ENCODE results near the gene NHLH1. TPM values are rescaled to one million over a fixed set of nuclear protein-coding genes. Genes with fewer than 3 reads are reported as not detected.
A peak's percentile ranks its signal among the peaks of the same experiment; 100 is the strongest.

NHLH1 gene
- total and polyA plus RNA-seq, 2 of the 13 experiments (the other 11 are each of a cell fraction or from before 2014, with no cell fraction given) = 0.11 to 0.57 TPM

GRCh38 chr1:160342953-160343869 lies 23.7 kb upstream of the NHLH1 start, which contains the start of the genes COPA and NCSTN (continued):
- TF ChIP-seq, protein P1, sequence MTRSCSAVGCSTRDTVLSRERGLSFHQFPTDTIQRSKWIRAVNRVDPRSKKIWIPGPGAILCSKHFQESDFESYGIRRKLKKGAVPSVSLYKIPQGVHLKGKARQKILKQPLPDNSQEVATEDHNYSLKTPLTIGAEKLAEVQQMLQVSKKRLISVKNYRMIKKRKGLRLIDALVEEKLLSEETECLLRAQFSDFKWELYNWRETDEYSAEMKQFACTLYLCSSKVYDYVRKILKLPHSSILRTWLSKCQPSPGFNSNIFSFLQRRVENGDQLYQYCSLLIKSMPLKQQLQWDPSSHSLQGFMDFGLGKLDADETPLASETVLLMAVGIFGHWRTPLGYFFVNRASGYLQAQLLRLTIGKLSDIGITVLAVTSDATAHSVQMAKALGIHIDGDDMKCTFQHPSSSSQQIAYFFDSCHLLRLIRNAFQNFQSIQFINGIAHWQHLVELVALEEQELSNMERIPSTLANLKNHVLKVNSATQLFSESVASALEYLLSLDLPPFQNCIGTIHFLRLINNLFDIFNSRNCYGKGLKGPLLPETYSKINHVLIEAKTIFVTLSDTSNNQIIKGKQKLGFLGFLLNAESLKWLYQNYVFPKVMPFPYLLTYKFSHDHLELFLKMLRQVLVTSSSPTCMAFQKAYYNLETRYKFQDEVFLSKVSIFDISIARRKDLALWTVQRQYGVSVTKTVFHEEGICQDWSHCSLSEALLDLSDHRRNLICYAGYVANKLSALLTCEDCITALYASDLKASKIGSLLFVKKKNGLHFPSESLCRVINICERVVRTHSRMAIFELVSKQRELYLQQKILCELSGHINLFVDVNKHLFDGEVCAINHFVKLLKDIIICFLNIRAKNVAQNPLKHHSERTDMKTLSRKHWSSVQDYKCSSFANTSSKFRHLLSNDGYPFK (CRISPR knock-in tag; IDR thresholded peaks at IDR 0.05; ENCODE audit: borderline replicate concordance) = peak; percentile 98
- TF ChIP-seq ZBTB26 (CRISPR knock-in tag; IDR thresholded peaks at IDR 0.05; ENCODE audit: borderline replicate concordance) (peak; percentile 24; the same call in 1 of the 2 replicates), ZNF234 (CRISPR knock-in tag; conservative IDR thresholded peaks at IDR 0.05) (no peak), ZNF501 (CRISPR knock-in tag; IDR thresholded peaks at IDR 0.05) (peak; percentile 85), ZNF282 (IDR thresholded peaks at IDR 0.05; ENCODE audit: partially characterized antibody) (no peak), ZNF3 (CRISPR knock-in tag; IDR thresholded peaks at IDR 0.05) (no peak; the same call in 1 of the 2 replicates), ZNF879 (CRISPR knock-in tag; IDR thresholded peaks at IDR 0.05) (no peak), TAF1 (CRISPR knock-in tag; IDR thresholded peaks at IDR 0.05) (peak; percentile 95), ZNF740 (CRISPR knock-in tag; IDR thresholded peaks at IDR 0.05) (no peak), BRCA1 (CRISPR knock-in tag; IDR thresholded peaks at IDR 0.05) (no peak; the same call in 1 of the 2 replicates), ZBTB49 (CRISPR knock-in tag; IDR thresholded peaks at IDR 0.05; ENCODE audit: borderline replicate concordance) (no peak), PLSCR1 (CRISPR knock-in tag; IDR thresholded peaks at IDR 0.05; ENCODE audit: borderline replicate concordance) (no peak)
- TF ChIP-seq, protein P2, sequence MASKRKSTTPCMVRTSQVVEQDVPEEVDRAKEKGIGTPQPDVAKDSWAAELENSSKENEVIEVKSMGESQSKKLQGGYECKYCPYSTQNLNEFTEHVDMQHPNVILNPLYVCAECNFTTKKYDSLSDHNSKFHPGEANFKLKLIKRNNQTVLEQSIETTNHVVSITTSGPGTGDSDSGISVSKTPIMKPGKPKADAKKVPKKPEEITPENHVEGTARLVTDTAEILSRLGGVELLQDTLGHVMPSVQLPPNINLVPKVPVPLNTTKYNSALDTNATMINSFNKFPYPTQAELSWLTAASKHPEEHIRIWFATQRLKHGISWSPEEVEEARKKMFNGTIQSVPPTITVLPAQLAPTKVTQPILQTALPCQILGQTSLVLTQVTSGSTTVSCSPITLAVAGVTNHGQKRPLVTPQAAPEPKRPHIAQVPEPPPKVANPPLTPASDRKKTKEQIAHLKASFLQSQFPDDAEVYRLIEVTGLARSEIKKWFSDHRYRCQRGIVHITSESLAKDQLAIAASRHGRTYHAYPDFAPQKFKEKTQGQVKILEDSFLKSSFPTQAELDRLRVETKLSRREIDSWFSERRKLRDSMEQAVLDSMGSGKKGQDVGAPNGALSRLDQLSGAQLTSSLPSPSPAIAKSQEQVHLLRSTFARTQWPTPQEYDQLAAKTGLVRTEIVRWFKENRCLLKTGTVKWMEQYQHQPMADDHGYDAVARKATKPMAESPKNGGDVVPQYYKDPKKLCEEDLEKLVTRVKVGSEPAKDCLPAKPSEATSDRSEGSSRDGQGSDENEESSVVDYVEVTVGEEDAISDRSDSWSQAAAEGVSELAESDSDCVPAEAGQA (IDR thresholded peaks at IDR 0.05; ENCODE audit: low read depth) = peak; percentile 86
- TF ChIP-seq, protein P2 (CRISPR knock-in tag; IDR thresholded peaks at IDR 0.05; ENCODE audit: borderline replicate concordance) = no peak
